CD4-positive, alpha-beta T cell treated with Interleukin-12 subunit alpha and Interleukin-12 subunit beta, for 1 hour (primary cell): ENCODE results near the gene GUCA1C.

Experiments used
- DNase-seq: peaks from one replicate; pipeline ENCODE4 v3.0.0-alpha.2; 2020

Gene GUCA1C

GRCh38 chr3:108953700-108954099 is at the start of gene GUCA1C:
Gene GUCA1C, minus strand, starts transcription at chr3:108953879. Its CDS starts 117 bp downstream, at chr3:108953762.
- DNase-seq, result no peak

- DNase-seq, result no peak
Observed at GRCh38 chr3:108998436-108998835, 44.8 kb upstream of the GUCA1C start.

- no peak for DNase-seq
Observed at GRCh38 chr3:108985844-108986243, 32.2 kb upstream of the GUCA1C start.

- DNase-seq, result no peak
Observed at GRCh38 chr3:108983051-108983450, 29.4 kb upstream of the GUCA1C start.

GRCh38 chr3:108976058-108976457 is 22.4 kb upstream of the GUCA1C start:
- no peak for DNase-seq

GRCh38 chr3:108973019-108973418 is 19.3 kb upstream of the GUCA1C start:
- DNase-seq, result no peak

- DNase-seq, result no peak
Observed at GRCh38 chr3:108972482-108972881, 18.8 kb upstream of the GUCA1C start.

- no peak for DNase-seq
Observed at GRCh38 chr3:108970561-108970960, 16.9 kb upstream of the GUCA1C start.

- no peak for DNase-seq
Observed at GRCh38 chr3:108966773-108967172, 13.1 kb upstream of the GUCA1C start.

GRCh38 chr3:108959017-108959416 is 5.3 kb upstream of the GUCA1C start:
- DNase-seq, result no peak

GRCh38 chr3:108953210-108953609 is 469 bp downstream of the GUCA1C start:
- no peak for DNase-seq

GRCh38 chr3:108951820-108952501 is 1.7 kb downstream of the GUCA1C start:
- DNase-seq, result no peak

GRCh38 chr3:108947855-108948254 is 5.8 kb downstream of the GUCA1C start:
- no peak for DNase-seq

GRCh38 chr3:108946292-108947285 is 7.1 kb downstream of the GUCA1C start:
- DNase-seq, result no peak

GRCh38 chr3:108940568-108941263 is 13.0 kb downstream of the GUCA1C start:
- DNase-seq, result no peak

GRCh38 chr3:108940166-108940565 is 13.5 kb downstream of the GUCA1C start:
- DNase-seq, result no peak

GRCh38 chr3:108936924-108937689 is 16.6 kb downstream of the GUCA1C start:
- DNase-seq, result no peak

GRCh38 chr3:108931035-108931434 is 22.6 kb downstream of the GUCA1C start:
- DNase-seq, result no peak

- no peak for DNase-seq
Observed at GRCh38 chr3:108918866-108919265, 34.8 kb downstream of the GUCA1C start.

GRCh38 chr3:108914774-108915641 is 38.7 kb downstream of the GUCA1C start:
- DNase-seq, result peak; percentile 79

GRCh38 chr3:108909799-108910198 is 43.9 kb downstream of the GUCA1C start:
- DNase-seq, result no peak

- no peak for DNase-seq
Observed at GRCh38 chr3:108907194-108907593, 46.5 kb downstream of the GUCA1C start.
